HepG2 (cell line): ENCODE data around the gene PDLIM7. TPM values are rescaled to one million over a fixed set of nuclear protein-coding genes. Genes with fewer than 3 reads are reported as not detected.

Source experiments
- ATAC-seq: fragments of 200-7000 bp; cut with Tn5 transposase; 3 replicates; pipeline ENCODE4 v1.9.1; 2020; ENCODE audit warnings: mild to moderate bottlenecking, moderate library complexity
- BruUV-seq: library from RNA; stranded (reverse); fragments of 400-500 nt; replicated peaks from 2 replicates; lab custom pipeline; 2021; lab: Mats Ljungman, UMichigan
- CTCF ChIA-PET: fragments of 300-600 bp; formaldehyde crosslinking; extraction: SDS; loops from one replicate; lab custom pipeline; 2021; ENCODE audit warnings: low total read pairs, inconsistent platforms, low intra/inter-chr PET ratio; lab: Yijun Ruan, JAX
- POLR2A ChIA-PET: fragments of 350-600 bp; sonication (Branson Sonifier 250); formaldehyde crosslinking; loops from one replicate; lab custom pipeline; 2020; ENCODE audit warnings: antibody characterized with exemption, inconsistent platforms; lab: Yijun Ruan, JAX
- DNase-seq: peaks from one replicate; pipeline ENCODE4 v3.0.0-alpha.2; 2015; ENCODE audit warnings: low spot score
- FAIRE-seq: peaks from 3 replicates; lab custom pipeline; 2011; peaks lifted over from hg19 to GRCh38; lab: Jason Lieb, UNC
- H2AFZ ChIP-seq: one replicate; pipeline ENCODE4 v1.6.1; 2011; ENCODE audit warnings: low read length, inconsistent platforms
- H3K27ac ChIP-seq: fragments of 300-600 bp; 3 replicates; pipeline ENCODE4 v1.8.0; 2011; ENCODE audit warnings: mixed run types, mild to moderate bottlenecking, mixed read lengths, low read length, inconsistent platforms; ENCODE audit not compliant: insufficient read depth; ENCODE audit errors: extremely low read length
- H3K27me3 ChIP-seq, 2 experiments: fragments of 200-600 bp in 1 of 2; 2 replicates in 1 of 2; 3 replicates in 1 of 2; pipeline versions ENCODE4 v1.6.0 to v1.8.0; 2011; ENCODE audit warnings: low read length in 2 of 2, mild to moderate bottlenecking in 2 of 2, moderate library complexity in 2 of 2, inconsistent platforms in 1 of 2; ENCODE audit not compliant: insufficient read depth in 2 of 2, control insufficient read depth in 1 of 2
- H3K36me3 ChIP-seq, 2 experiments: fragments of 200-600 bp in 1 of 2; replicated peaks in 1 of 2; 2 replicates in 1 of 2; 3 replicates in 1 of 2; pipeline versions ENCODE4 v1.5.1 to v1.8.0; 2011; ENCODE audit warnings: low read length in 2 of 2, inconsistent platforms in 1 of 2; ENCODE audit not compliant: insufficient read depth in 2 of 2, control insufficient read depth in 1 of 2
- H3K4me1 ChIP-seq: 2 replicates; pipeline ENCODE4 v1.5.1; 2012; ENCODE audit warnings: low read length, inconsistent platforms; ENCODE audit not compliant: insufficient read depth
- H3K4me2 ChIP-seq: 2 replicates; pipeline ENCODE4 v1.6.0; 2011; ENCODE audit warnings: low read depth, low read length, inconsistent platforms
- H3K4me3 ChIP-seq, 3 experiments: fragments of 200-600 bp in 1 of 3; sonication (generic), shearing (Covaris generic) in 1 of 3; replicated peaks in 1 of 3; 2 replicates each; pipeline ENCODE4 v1.5.1; 2011 to 2016; ENCODE audit warnings: low read length in 3 of 3, inconsistent platforms in 2 of 3, low read depth in 2 of 3, mild to moderate bottlenecking in 2 of 3, control low read depth in 1 of 3, mixed read lengths in 1 of 3; ENCODE audit not compliant: insufficient read depth in 1 of 3
- H3K79me2 ChIP-seq: one replicate; pipeline ENCODE4 v1.6.1; 2011; ENCODE audit warnings: low read length, inconsistent platforms; ENCODE audit not compliant: insufficient read depth
- H3K9ac ChIP-seq: 2 replicates; pipeline ENCODE4 v1.6.0; 2011; ENCODE audit warnings: mild to moderate bottlenecking, low read depth, low read length, inconsistent platforms; ENCODE audit not compliant: insufficient read depth
- H3K9me3 ChIP-seq: 2 replicates; pipeline ENCODE4 v1.5.1; 2012; ENCODE audit warnings: mild to moderate bottlenecking, low read length
- H4K20me1 ChIP-seq: 2 replicates; pipeline ENCODE4 v1.6.0; 2011; ENCODE audit warnings: inconsistent platforms, mild to moderate bottlenecking, low read length, moderate library complexity; ENCODE audit not compliant: insufficient read depth
- AGO2 ChIP-seq: fragments of 200-400 bp; formaldehyde crosslinking; optimal IDR thresholded peaks from 2 replicates; pipeline ENCODE3; 2017; ENCODE audit warnings: mild to moderate bottlenecking, low read depth, low read length, moderate library complexity
- ELF3 ChIP-seq: IDR thresholded peaks from 2 replicates; pipeline ENCODE4 v1.6.1; 2016; ENCODE audit warnings: missing genetic modification reagents, missing compliant biosample characterization
- NKX3-1 ChIP-seq: sonication (generic); formaldehyde crosslinking; IDR thresholded peaks from 2 replicates; pipeline ENCODE4 v1.5.0; 2020; ENCODE audit warnings: missing genetic modification reagents
- PAX8 ChIP-seq: sonication (generic); formaldehyde crosslinking; IDR thresholded peaks from 2 replicates; pipeline ENCODE4 v1.8.0; 2022; ENCODE audit warnings: mild to moderate bottlenecking, missing genetic modification reagents, borderline replicate concordance
- RBFOX2 ChIP-seq: fragments of 200-400 bp; formaldehyde crosslinking; IDR thresholded peaks from 2 replicates; pipeline ENCODE4 v1.6.1; 2017; ENCODE audit warnings: low read depth, mild to moderate bottlenecking, low read length
- ZHX1 ChIP-seq: sonication (generic); formaldehyde crosslinking; IDR thresholded peaks from 2 replicates; pipeline ENCODE4 v1.8.1; 2022; ENCODE audit warnings: low read depth, mild to moderate bottlenecking, missing genetic modification reagents
- ZNF260 ChIP-seq: sonication (generic); formaldehyde crosslinking; IDR thresholded peaks from 2 replicates; pipeline ENCODE4 v1.4.0; 2020; ENCODE audit warnings: missing genetic modification reagents, low read depth, mild to moderate bottlenecking, borderline replicate concordance
- ZNF414 ChIP-seq: sonication (generic); formaldehyde crosslinking; IDR thresholded peaks from 2 replicates; pipeline ENCODE4 v1.5.0; 2020; ENCODE audit warnings: missing genetic modification reagents
- ZNF589 ChIP-seq: sonication (generic); formaldehyde crosslinking; conservative IDR thresholded peaks from 2 replicates; pipeline ENCODE4 v1.8.0; 2022; ENCODE audit warnings: mild to moderate bottlenecking, moderate library complexity, missing genetic modification reagents
- ZNF781 ChIP-seq: sonication (generic); formaldehyde crosslinking; IDR thresholded peaks from 2 replicates; pipeline ENCODE4 v1.5.1; 2020; ENCODE audit warnings: borderline replicate concordance, mild to moderate bottlenecking, missing genetic modification reagents; ENCODE audit errors: not compliant biosample characterization
- WGBS: methylation state at CpG from one replicate; pipeline ENCODE4 v1.1.6; 2017; ENCODE audit warnings: low lambda C conversion rate; 5-methylcytosine and 5-hydroxymethylcytosine counted together
- in situ Hi-C: cut with HindIII; loops from 2 replicates; pipeline ENCODE4 v1.10.0; 2017; ENCODE audit warnings: low pct_unique_long_range_greater_than_20kb; ENCODE audit not compliant: extremely low pct_ligation_motif_present
- intact Hi-C: fragments of 100-400 bp; cut with micrococcal nuclease; formaldehyde crosslinking; loops from one replicate; pipeline ENCODE4 v1.10.0; 2022; ENCODE audit not compliant: unreplicated experiment
- polyA plus RNA-seq, 8 experiments: library from polyadenylated mRNA; depleted of rRNA in 3 of 8; stranded (reverse) in 7 of 8; unstranded in 1 of 8; fragments of >200 nt; fragmentation: Illumina TruSeq in 4 of 8; extraction: Trizol in 4 of 8; gene quantifications; 2 replicates each; pipeline versions ENCODE4 v1.2.1 to v1.2.3, GENCODE V29; 2011 to 2016; ENCODE audit warnings: low read depth in 4 of 8, missing spikeins in 1 of 8, mixed read lengths in 1 of 8; ENCODE audit not compliant: insufficient read depth in 1 of 8
- total RNA-seq, 5 experiments: library from RNA; depleted of rRNA; stranded (reverse); fragments of >200 nt; fragmentation: Illumina TruSeq; extraction: Trizol; gene quantifications; 2 replicates each; pipeline ENCODE4 v1.2.3, GENCODE V29; 2016; ENCODE audit warnings: low read depth in 1 of 5
- TF ChIP-seq, protein P1 (sequence below): sonication (generic); formaldehyde crosslinking; IDR thresholded peaks from 2 replicates; pipeline ENCODE4 v1.4.0; 2020; ENCODE audit warnings: missing genetic modification reagents
- TF ChIP-seq, protein P2 (sequence below): sonication (generic); formaldehyde crosslinking; IDR thresholded peaks from 2 replicates; pipeline ENCODE4 v1.5.0; 2020; ENCODE audit warnings: mild to moderate bottlenecking, missing genetic modification reagents

PDLIM7 gene
- total and polyA plus RNA-seq, 2 of the 13 experiments (the other 11 are each of a cell fraction or from before 2014, with no cell fraction given): 21.1 to 31.3 TPM

- no peak for TF ChIP-seq ZHX1
Observed at GRCh38 chr5:177442066-177442826, 55.2 kb downstream of the PDLIM7 start (continued).

DNA sequence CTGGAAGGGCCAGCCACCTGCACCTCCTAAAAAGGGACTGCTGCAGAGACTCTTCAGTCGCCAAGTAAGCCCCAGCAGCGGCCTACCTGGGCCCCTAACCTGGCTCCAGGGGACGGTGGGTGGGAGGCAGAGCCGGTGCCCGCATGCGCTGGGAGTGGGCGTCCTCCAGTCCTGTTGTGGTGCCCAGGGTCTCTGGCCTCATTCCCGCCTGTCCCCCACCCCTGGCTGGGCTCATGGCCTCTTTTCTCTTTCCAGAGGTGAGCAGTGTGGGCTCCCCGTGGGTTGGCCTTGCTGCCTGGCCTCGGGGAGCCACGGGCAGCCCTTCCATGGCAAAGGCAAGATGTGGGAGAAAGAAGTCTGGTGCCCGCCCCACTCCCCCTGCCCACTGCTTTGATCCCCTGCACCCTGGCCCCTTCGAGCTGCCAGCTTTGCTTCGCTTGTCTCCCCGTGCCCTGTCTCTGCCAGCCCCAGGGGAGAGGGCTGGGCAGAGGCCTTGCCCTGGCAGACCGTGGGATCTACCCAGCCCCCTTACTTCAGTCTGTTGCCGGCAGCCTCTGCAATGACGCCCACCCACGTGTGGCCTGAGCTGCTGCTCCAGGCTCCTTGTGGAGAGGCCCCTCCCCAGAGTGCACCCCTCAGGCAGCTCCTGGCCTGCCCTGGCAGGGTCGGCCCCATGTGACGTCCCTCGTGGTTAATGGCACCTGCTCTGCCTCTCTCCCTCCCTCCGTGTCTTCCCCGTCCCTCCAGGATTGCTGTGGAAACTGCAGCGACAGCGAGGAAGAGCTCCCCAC, 56.2 kb downstream of the PDLIM7 start:
- Histone ChIP-seq H3K9ac (no peak overlapping the region), H3K36me3 (peaks cover 8 to 16% of the 10 kb centered on the region in 2 experiments; a peak in 4 of 5 replicates), H3K4me2 (no peak overlapping the region), H3K27ac (no peak overlapping the region), H4K20me1 (peaks cover 2% of the 10 kb centered on the region; the same call in 1 of the 2 replicates), H3K27me3 (no peaks in the 10 kb centered on the region), H3K4me1 (peaks cover 31% of the 10 kb centered on the region), H3K9me3 (no peaks in the 10 kb centered on the region), H2AFZ (no peak overlapping the region), H3K79me2 (no peaks in the 10 kb centered on the region), H3K4me3 (no peak overlapping the region)
- ChIA-PET CTCF (no interaction called here), POLR2A (interaction anchor here (1.3 to 2.0 kb wide), 3 partner anchors 13 to 16 kb away, joined by 3 to 8 read pairs (median 5); partner anchors contain the start of gene GRK6)
- FAIRE-seq (no peak), ATAC-seq (no peak), DNase-seq (no peak)
- intact Hi-C loops: no loop called here
- 97% methylated on average over 17 of the region's 26 CpGs for WGBS
- in situ Hi-C loops: no loop called here
- BruUV-seq: no TSS peak
- TF ChIP-seq, protein P1, sequence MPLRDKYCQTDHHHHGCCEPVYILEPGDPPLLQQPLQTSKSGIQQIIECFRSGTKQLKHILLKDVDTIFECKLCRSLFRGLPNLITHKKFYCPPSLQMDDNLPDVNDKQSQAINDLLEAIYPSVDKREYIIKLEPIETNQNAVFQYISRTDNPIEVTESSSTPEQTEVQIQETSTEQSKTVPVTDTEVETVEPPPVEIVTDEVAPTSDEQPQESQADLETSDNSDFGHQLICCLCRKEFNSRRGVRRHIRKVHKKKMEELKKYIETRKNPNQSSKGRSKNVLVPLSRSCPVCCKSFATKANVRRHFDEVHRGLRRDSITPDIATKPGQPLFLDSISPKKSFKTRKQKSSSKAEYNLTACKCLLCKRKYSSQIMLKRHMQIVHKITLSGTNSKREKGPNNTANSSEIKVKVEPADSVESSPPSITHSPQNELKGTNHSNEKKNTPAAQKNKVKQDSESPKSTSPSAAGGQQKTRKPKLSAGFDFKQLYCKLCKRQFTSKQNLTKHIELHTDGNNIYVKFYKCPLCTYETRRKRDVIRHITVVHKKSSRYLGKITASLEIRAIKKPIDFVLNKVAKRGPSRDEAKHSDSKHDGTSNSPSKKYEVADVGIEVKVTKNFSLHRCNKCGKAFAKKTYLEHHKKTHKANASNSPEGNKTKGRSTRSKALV (CRISPR knock-in tag): no peak
- TF ChIP-seq RBFOX2 (peak; percentile 64), PAX8 (CRISPR knock-in tag) (no peak), ELF3 (CRISPR knock-in tag) (no peak), ZNF260 (CRISPR knock-in tag) (no peak), ZNF414 (CRISPR knock-in tag) (no peak), ZNF589 (no peak), ZNF781 (CRISPR knock-in tag) (no peak), AGO2 (peak; percentile 85), NKX3-1 (CRISPR knock-in tag) (no peak)
- TF ChIP-seq, protein P2, sequence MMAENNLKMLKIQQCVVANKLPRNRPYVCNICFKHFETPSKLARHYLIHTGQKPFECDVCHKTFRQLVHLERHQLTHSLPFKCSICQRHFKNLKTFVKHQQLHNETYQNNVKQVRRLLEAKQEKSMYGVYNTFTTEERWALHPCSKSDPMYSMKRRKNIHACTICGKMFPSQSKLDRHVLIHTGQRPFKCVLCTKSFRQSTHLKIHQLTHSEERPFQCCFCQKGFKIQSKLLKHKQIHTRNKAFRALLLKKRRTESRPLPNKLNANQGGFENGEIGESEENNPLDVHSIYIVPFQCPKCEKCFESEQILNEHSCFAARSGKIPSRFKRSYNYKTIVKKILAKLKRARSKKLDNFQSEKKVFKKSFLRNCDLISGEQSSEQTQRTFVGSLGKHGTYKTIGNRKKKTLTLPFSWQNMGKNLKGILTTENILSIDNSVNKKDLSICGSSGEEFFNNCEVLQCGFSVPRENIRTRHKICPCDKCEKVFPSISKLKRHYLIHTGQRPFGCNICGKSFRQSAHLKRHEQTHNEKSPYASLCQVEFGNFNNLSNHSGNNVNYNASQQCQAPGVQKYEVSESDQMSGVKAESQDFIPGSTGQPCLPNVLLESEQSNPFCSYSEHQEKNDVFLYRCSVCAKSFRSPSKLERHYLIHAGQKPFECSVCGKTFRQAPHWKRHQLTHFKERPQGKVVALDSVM: no peak
